ENCODE measurements around the gene HSPD1.

HSPD1 gene

GRCh38 chr2:197515315-197515738 lies 15.7 kb upstream of the HSPD1 start:
- Histone ChIP-seq H3K4me1 (ENCODE audit: control insufficient read depth in 5 of 5, insufficient read depth in 5 of 5, low read length in 5 of 5) (peaks cover 0 to 27% (median 20%) of the 10 kb centered on the region in 5 donors), H3K36me3 (ENCODE audit: control insufficient read depth in 5 of 5, insufficient read depth in 5 of 5, low read length in 5 of 5) (no peaks in the 10 kb centered on the region), H3K27ac (ENCODE audit: low read depth, low read length) (peak overlapping the region; percentile 84), H3K4me3 (ENCODE audit: low read depth in 1 of 5, low read length in 5 of 5) (peak overlapping the region; percentile 82 to 97 (median 90)), H3K27me3 (ENCODE audit: control insufficient read depth in 5 of 5, insufficient read depth in 4 of 5, low read length in 5 of 5) (no peaks in the 10 kb centered on the region), H3K9me3 (ENCODE audit: control insufficient read depth in 5 of 5, low read length in 5 of 5) (no peaks in the 10 kb centered on the region), H3K9ac (ENCODE audit: low read length in 5 of 5) (peak overlapping the region; percentile 70 to 100 (median 97))

GRCh38 chr2:197514754-197515153 lies 15.1 kb upstream of the HSPD1 start:
- peaks cover 0 to 27% (median 20%) of the 10 kb centered on the region in 5 donors for H3K4me1 ChIP-seq (ENCODE audit: control insufficient read depth in 5 of 5, insufficient read depth in 5 of 5, low read length in 5 of 5)
- H3K36me3 ChIP-seq (ENCODE audit: control insufficient read depth in 5 of 5, insufficient read depth in 5 of 5, low read length in 5 of 5), result no peaks in the 10 kb centered on the region
- peak overlapping the region; percentile 84 for H3K27ac ChIP-seq (ENCODE audit: low read depth, low read length)
- H3K4me3 ChIP-seq (ENCODE audit: low read depth in 1 of 5, low read length in 5 of 5), result peak overlapping the region in 4 of 5 donors; percentile 82 to 95 (median 86)
- H3K27me3 ChIP-seq (ENCODE audit: control insufficient read depth in 5 of 5, insufficient read depth in 4 of 5, low read length in 5 of 5), result no peaks in the 10 kb centered on the region
- no peaks in the 10 kb centered on the region for H3K9me3 ChIP-seq (ENCODE audit: control insufficient read depth in 5 of 5, low read length in 5 of 5)
- H3K9ac ChIP-seq (ENCODE audit: low read length in 5 of 5), result peak overlapping the region in 4 of 5 donors; percentile 86 to 100 (median 98)

- Histone ChIP-seq H3K9ac (ENCODE audit: low read length in 5 of 5) (no peak overlapping the region), H3K4me3 (ENCODE audit: low read depth in 1 of 5, low read length in 5 of 5) (no peak overlapping the region), H3K9me3 (ENCODE audit: control insufficient read depth in 5 of 5, low read length in 5 of 5) (no peaks in the 10 kb centered on the region), H3K27me3 (ENCODE audit: control insufficient read depth in 5 of 5, insufficient read depth in 4 of 5, low read length in 5 of 5) (no peaks in the 10 kb centered on the region), H3K4me1 (ENCODE audit: control insufficient read depth in 5 of 5, insufficient read depth in 5 of 5, low read length in 5 of 5) (peaks cover 0 to 27% (median 20%) of the 10 kb centered on the region in 5 donors), H3K36me3 (ENCODE audit: control insufficient read depth in 5 of 5, insufficient read depth in 5 of 5, low read length in 5 of 5) (no peaks in the 10 kb centered on the region), H3K27ac (ENCODE audit: low read depth, low read length) (no peak overlapping the region)
Measured at GRCh38 chr2:197513915-197514314, 14.3 kb upstream of the HSPD1 start.

GRCh38 chr2:197506658-197507057 lies 7.0 kb upstream of the HSPD1 start:
- no peak overlapping the region for H3K9ac ChIP-seq (ENCODE audit: low read length in 5 of 5)
- peaks cover 3 to 21% (median 14%) of the 10 kb centered on the region in 5 donors for H3K36me3 ChIP-seq (ENCODE audit: control insufficient read depth in 5 of 5, insufficient read depth in 5 of 5, low read length in 5 of 5)
- no peaks in the 10 kb centered on the region for H3K9me3 ChIP-seq (ENCODE audit: control insufficient read depth in 5 of 5, low read length in 5 of 5)
- H3K4me1 ChIP-seq (ENCODE audit: control insufficient read depth in 5 of 5, insufficient read depth in 5 of 5, low read length in 5 of 5), result peaks cover 0 to 10% (median 8%) of the 10 kb centered on the region in 5 donors
- no peak overlapping the region for H3K27ac ChIP-seq (ENCODE audit: low read depth, low read length)
- no peaks in the 10 kb centered on the region for H3K27me3 ChIP-seq (ENCODE audit: control insufficient read depth in 5 of 5, insufficient read depth in 4 of 5, low read length in 5 of 5)
- no peak overlapping the region for H3K4me3 ChIP-seq (ENCODE audit: low read depth in 1 of 5, low read length in 5 of 5)

GRCh38 chr2:197504512-197504911 lies 4.9 kb upstream of the HSPD1 start:
- Histone ChIP-seq H3K4me1 (ENCODE audit: control insufficient read depth in 5 of 5, insufficient read depth in 5 of 5, low read length in 5 of 5) (peaks cover 2 to 19% (median 17%) of the 10 kb centered on the region in 5 donors), H3K36me3 (ENCODE audit: control insufficient read depth in 5 of 5, insufficient read depth in 5 of 5, low read length in 5 of 5) (peaks cover 3 to 21% (median 14%) of the 10 kb centered on the region in 5 donors), H3K9me3 (ENCODE audit: control insufficient read depth in 5 of 5, low read length in 5 of 5) (no peaks in the 10 kb centered on the region), H3K27me3 (ENCODE audit: control insufficient read depth in 5 of 5, insufficient read depth in 4 of 5, low read length in 5 of 5) (no peaks in the 10 kb centered on the region), H3K27ac (ENCODE audit: low read depth, low read length) (no peak overlapping the region), H3K4me3 (ENCODE audit: low read depth in 1 of 5, low read length in 5 of 5) (no peak overlapping the region), H3K9ac (ENCODE audit: low read length in 5 of 5) (no peak overlapping the region)

- H3K4me1 ChIP-seq (ENCODE audit: control insufficient read depth in 5 of 5, insufficient read depth in 5 of 5, low read length in 5 of 5), result peaks cover 2 to 23% (median 18%) of the 10 kb centered on the region in 5 donors
- no peaks in the 10 kb centered on the region for H3K9me3 ChIP-seq (ENCODE audit: control insufficient read depth in 5 of 5, low read length in 5 of 5)
- peaks cover 3 to 21% (median 14%) of the 10 kb centered on the region in 5 donors for H3K36me3 ChIP-seq (ENCODE audit: control insufficient read depth in 5 of 5, insufficient read depth in 5 of 5, low read length in 5 of 5)
- H3K27ac ChIP-seq (ENCODE audit: low read depth, low read length), result no peak overlapping the region
- no peak overlapping the region for H3K4me3 ChIP-seq (ENCODE audit: low read depth in 1 of 5, low read length in 5 of 5)
- H3K27me3 ChIP-seq (ENCODE audit: control insufficient read depth in 5 of 5, insufficient read depth in 4 of 5, low read length in 5 of 5), result no peaks in the 10 kb centered on the region
- H3K9ac ChIP-seq (ENCODE audit: low read length in 5 of 5), result no peak overlapping the region
Measured at GRCh38 chr2:197504000-197504399, 4.4 kb upstream of the HSPD1 start.

- H3K9me3 ChIP-seq (ENCODE audit: control insufficient read depth in 5 of 5, low read length in 5 of 5), result no peaks in the 10 kb centered on the region
- H3K4me3 ChIP-seq (ENCODE audit: low read depth in 1 of 5, low read length in 5 of 5), result no peak overlapping the region
- H3K9ac ChIP-seq (ENCODE audit: low read length in 5 of 5), result peak overlapping the region in 1 of 5 donors; percentile 6
- H3K27me3 ChIP-seq (ENCODE audit: control insufficient read depth in 5 of 5, insufficient read depth in 4 of 5, low read length in 5 of 5), result no peaks in the 10 kb centered on the region
- H3K27ac ChIP-seq (ENCODE audit: low read depth, low read length), result peak overlapping the region; percentile 96
- peaks cover 3 to 21% (median 14%) of the 10 kb centered on the region in 5 donors for H3K36me3 ChIP-seq (ENCODE audit: control insufficient read depth in 5 of 5, insufficient read depth in 5 of 5, low read length in 5 of 5)
- H3K4me1 ChIP-seq (ENCODE audit: control insufficient read depth in 5 of 5, insufficient read depth in 5 of 5, low read length in 5 of 5), result peaks cover 2 to 36% (median 31%) of the 10 kb centered on the region in 5 donors
Measured at GRCh38 chr2:197502685-197503084, 3.0 kb upstream of the HSPD1 start.

GRCh38 chr2:197502201-197502600 lies 2.6 kb upstream of the HSPD1 start:
- Histone ChIP-seq H3K27me3 (ENCODE audit: control insufficient read depth in 5 of 5, insufficient read depth in 4 of 5, low read length in 5 of 5) (no peaks in the 10 kb centered on the region), H3K9me3 (ENCODE audit: control insufficient read depth in 5 of 5, low read length in 5 of 5) (no peaks in the 10 kb centered on the region), H3K9ac (ENCODE audit: low read length in 5 of 5) (peak overlapping the region in 4 of 5 donors; percentile 1 to 26 (median 4)), H3K4me3 (ENCODE audit: low read depth in 1 of 5, low read length in 5 of 5) (no peak overlapping the region), H3K36me3 (ENCODE audit: control insufficient read depth in 5 of 5, insufficient read depth in 5 of 5, low read length in 5 of 5) (peaks cover 3 to 23% (median 16%) of the 10 kb centered on the region in 5 donors), H3K4me1 (ENCODE audit: control insufficient read depth in 5 of 5, insufficient read depth in 5 of 5, low read length in 5 of 5) (peaks cover 2 to 38% (median 33%) of the 10 kb centered on the region in 5 donors), H3K27ac (ENCODE audit: low read depth, low read length) (peak overlapping the region; percentile 96)

GRCh38 chr2:197500503-197501131 lies 977 bp upstream of the HSPD1 start:
- no peaks in the 10 kb centered on the region for H3K9me3 ChIP-seq (ENCODE audit: control insufficient read depth in 5 of 5, low read length in 5 of 5)
- peak overlapping the region; percentile 67 to 91 (median 84) for H3K4me3 ChIP-seq (ENCODE audit: low read depth in 1 of 5, low read length in 5 of 5)
- peaks cover 2 to 38% (median 36%) of the 10 kb centered on the region in 5 donors for H3K4me1 ChIP-seq (ENCODE audit: control insufficient read depth in 5 of 5, insufficient read depth in 5 of 5, low read length in 5 of 5)
- peaks cover 9 to 39% (median 31%) of the 10 kb centered on the region in 5 donors for H3K36me3 ChIP-seq (ENCODE audit: control insufficient read depth in 5 of 5, insufficient read depth in 5 of 5, low read length in 5 of 5)
- no peaks in the 10 kb centered on the region for H3K27me3 ChIP-seq (ENCODE audit: control insufficient read depth in 5 of 5, insufficient read depth in 4 of 5, low read length in 5 of 5)
- peak overlapping the region; percentile 96 for H3K27ac ChIP-seq (ENCODE audit: low read depth, low read length)
- H3K9ac ChIP-seq (ENCODE audit: low read length in 5 of 5), result peak overlapping the region; percentile 86 to 99 (median 97)

GRCh38 chr2:197498937-197499593 lies 575 bp downstream of the HSPD1 start:
- Histone ChIP-seq H3K9ac (ENCODE audit: low read length in 5 of 5) (peak overlapping the region; percentile 86 to 93 (median 89)), H3K4me3 (ENCODE audit: low read depth in 1 of 5, low read length in 5 of 5) (peak overlapping the region; percentile 67 to 89 (median 85)), H3K36me3 (ENCODE audit: control insufficient read depth in 5 of 5, insufficient read depth in 5 of 5, low read length in 5 of 5) (peaks cover 22 to 47% (median 35%) of the 10 kb centered on the region in 5 donors), H3K27me3 (ENCODE audit: control insufficient read depth in 5 of 5, insufficient read depth in 4 of 5, low read length in 5 of 5) (no peaks in the 10 kb centered on the region), H3K4me1 (ENCODE audit: control insufficient read depth in 5 of 5, insufficient read depth in 5 of 5, low read length in 5 of 5) (peaks cover 2 to 38% (median 36%) of the 10 kb centered on the region in 5 donors), H3K9me3 (ENCODE audit: control insufficient read depth in 5 of 5, low read length in 5 of 5) (no peaks in the 10 kb centered on the region), H3K27ac (ENCODE audit: low read depth, low read length) (peak overlapping the region; percentile 96)

Measured in subcutaneous abdominal adipose tissue (tissue), 5 donors.